Neural progenitor cell (in vitro differentiated cells): Measurements from ENCODE around the gene EPS8. TPM values are rescaled to one million over a fixed set of nuclear protein-coding genes. Genes with fewer than 3 reads are reported as not detected.
A peak's percentile ranks its signal among the peaks of the same experiment; 100 is the strongest.

Experiments used
- DNase-seq: peaks from one replicate; pipeline ENCODE4 v3.0.0-alpha.2; 2016; ENCODE audit warnings: low spot score
- H2AFZ ChIP-seq: fragments of 200-600 bp; sonication (generic); replicated peaks from 2 replicates; pipeline ENCODE4 v1.6.1; 2016; ENCODE audit warnings: antibody characterized with exemption
- H3F3A ChIP-seq: fragments of 200-600 bp; sonication (generic); 2 replicates; pipeline ENCODE4 v1.6.1; 2016; ENCODE audit warnings: antibody characterized with exemption, low read depth
- H3K27ac ChIP-seq: fragments of 200-600 bp; sonication (generic); 2 replicates; pipeline ENCODE4 v1.5.1; 2016; ENCODE audit warnings: mild to moderate bottlenecking
- H3K27me3 ChIP-seq: fragments of 200-600 bp; sonication (generic); 2 replicates; pipeline ENCODE4 v1.6.1; 2016; ENCODE audit warnings: mild to moderate bottlenecking, moderate library complexity
- H3K36me3 ChIP-seq: fragments of 200-600 bp; sonication (generic); 2 replicates; pipeline ENCODE4 v1.5.1; 2016
- H3K4me1 ChIP-seq: fragments of 200-600 bp; sonication (generic); 2 replicates; pipeline ENCODE4 v1.6.1; 2016; ENCODE audit warnings: mixed run types
- H3K4me2 ChIP-seq: fragments of 200-600 bp; sonication (generic); 2 replicates; pipeline ENCODE4 v1.6.1; 2016
- H3K4me3 ChIP-seq: fragments of 200-600 bp; sonication (generic); 2 replicates; pipeline ENCODE4 v1.5.1; 2016
- H3K79me2 ChIP-seq: fragments of 200-600 bp; sonication (generic); 2 replicates; pipeline ENCODE4 v1.6.1; 2016; ENCODE audit warnings: low read depth
- H3K9ac ChIP-seq: fragments of 200-600 bp; sonication (generic); 2 replicates; pipeline ENCODE4 v1.6.1; 2016
- H3K9me3 ChIP-seq: fragments of 200-600 bp; sonication (generic); 2 replicates; pipeline ENCODE4 v1.5.1; 2016; ENCODE audit warnings: low read depth
- H4K20me1 ChIP-seq: fragments of 200-600 bp; sonication (generic); 2 replicates; pipeline ENCODE4 v1.6.1; 2016; ENCODE audit warnings: low read depth
- H3K27ac Mint-ChIP-seq: 3 replicates; pipeline ENCODE4 v1.8.0; 2021; ENCODE audit warnings: mixed read lengths
- H3K27me3 Mint-ChIP-seq: 2 replicates; pipeline ENCODE4 v1.8.0; 2022; ENCODE audit warnings: low read depth, mild to moderate bottlenecking, inconsistent platforms, moderate library complexity, mixed read lengths; ENCODE audit not compliant: insufficient read depth
- H3K36me3 Mint-ChIP-seq: 3 replicates; pipeline ENCODE4 v1.8.0; 2021; ENCODE audit warnings: mixed read lengths
- H3K4me1 Mint-ChIP-seq: 3 replicates; pipeline ENCODE4 v1.8.0; 2021; ENCODE audit warnings: mixed read lengths
- H3K4me3 Mint-ChIP-seq: 3 replicates; pipeline ENCODE4 v1.8.0; 2021; ENCODE audit warnings: mild to moderate bottlenecking, moderate library complexity, mixed read lengths
- H3K9me3 Mint-ChIP-seq: 3 replicates; pipeline ENCODE4 v1.8.0; 2020; ENCODE audit warnings: mixed read lengths
- CTCF ChIP-seq: fragments of 200-600 bp; sonication (generic); IDR thresholded peaks from 2 replicates; pipeline ENCODE4 v1.5.1; 2017; ENCODE audit warnings: antibody characterized with exemption, mild to moderate bottlenecking
- EZH2 ChIP-seq: fragments of 200-600 bp; sonication (generic); IDR thresholded peaks from 2 replicates; pipeline ENCODE4 v1.6.1; 2017; ENCODE audit warnings: antibody characterized with exemption, mild to moderate bottlenecking, moderate library complexity
- EZH2phosphoT487 ChIP-seq: fragments of 200-600 bp; sonication (generic); IDR thresholded peaks from 2 replicates; pipeline ENCODE4 v1.6.1; 2017; ENCODE audit warnings: antibody characterized with exemption
- total RNA-seq: library from RNA; depleted of rRNA; stranded (reverse); fragments of >200 nt; gene quantifications from 2 replicates; pipeline ENCODE4 v1.2.3, GENCODE V29; 2015; ENCODE audit warnings: low replicate concordance

Gene EPS8
- total RNA-seq, 1 donor from 2014 or later = 17.0 TPM

- no peak for DNase-seq
- no peaks in the 10 kb centered on the region for H3K36me3 ChIP-seq
- Mint-ChIP-seq H3K4me1 (peaks cover 23% of the 10 kb centered on the region), H3K36me3 (peaks cover 2% of the 10 kb centered on the region), H3K9me3 (no peaks in the 10 kb centered on the region), H3K27ac (no peak overlapping the region), H3K4me3 (no peak overlapping the region), H3K27me3 (no peaks in the 10 kb centered on the region)
- no peak overlapping the region for H3K27ac ChIP-seq
- no peaks in the 10 kb centered on the region for H3K9me3 ChIP-seq
- no peak overlapping the region for H3K4me3 ChIP-seq
- no peak overlapping the region for H3K9ac ChIP-seq
- TF ChIP-seq CTCF (no peak), EZH2 (no peak), EZH2phosphoT487 (no peak)
- H3K4me2 ChIP-seq = no peak overlapping the region
- H4K20me1 ChIP-seq = no peaks in the 10 kb centered on the region
- no peaks in the 10 kb centered on the region for H3F3A ChIP-seq
- no peak overlapping the region for H2AFZ ChIP-seq
- H3K79me2 ChIP-seq = no peaks in the 10 kb centered on the region
- no peaks in the 10 kb centered on the region for H3K27me3 ChIP-seq
- peaks cover 10% of the 10 kb centered on the region for H3K4me1 ChIP-seq
Measured at GRCh38 chr12:15776532-15776931, 12.7 kb downstream of the EPS8 start.

- no peaks in the 10 kb centered on the region for H3K79me2 ChIP-seq
Measured at GRCh38 chr12:15774819-15775218, 14.4 kb downstream of the EPS8 start.

GRCh38 chr12:15772405-15773018 is 16.7 kb downstream of the EPS8 start:
- no peaks in the 10 kb centered on the region for H3K9me3 ChIP-seq
- Mint-ChIP-seq H3K27me3 (no peaks in the 10 kb centered on the region), H3K4me1 (peaks cover 16% of the 10 kb centered on the region), H3K27ac (no peak overlapping the region), H3K36me3 (peaks cover 2% of the 10 kb centered on the region), H3K4me3 (no peak overlapping the region), H3K9me3 (no peaks in the 10 kb centered on the region)
- peak; percentile 39 for DNase-seq
- H3K4me3 ChIP-seq = no peak overlapping the region
- TF ChIP-seq EZH2phosphoT487 (no peak), CTCF (peak; percentile 58), EZH2 (no peak)
- no peaks in the 10 kb centered on the region for H4K20me1 ChIP-seq
- no peak overlapping the region for H3K9ac ChIP-seq
- no peaks in the 10 kb centered on the region for H3K36me3 ChIP-seq
- no peaks in the 10 kb centered on the region for H3F3A ChIP-seq
- no peak overlapping the region for H3K4me2 ChIP-seq
- peaks cover 7% of the 10 kb centered on the region for H3K4me1 ChIP-seq
- H2AFZ ChIP-seq = no peak overlapping the region
- no peaks in the 10 kb centered on the region for H3K27me3 ChIP-seq
- no peaks in the 10 kb centered on the region for H3K79me2 ChIP-seq
- H3K27ac ChIP-seq = no peak overlapping the region

More at GRCh38 chr12:15774819-15775218, 14.4 kb downstream of the EPS8 start:
- peaks cover 21% of the 10 kb centered on the region for H3K4me1 Mint-ChIP-seq
- H3K27me3 ChIP-seq = no peaks in the 10 kb centered on the region
- no peak overlapping the region for H2AFZ ChIP-seq
- no peak overlapping the region for H3K9ac ChIP-seq
- no peak overlapping the region for H3K4me3 ChIP-seq
- peaks cover 7% of the 10 kb centered on the region for H3K4me1 ChIP-seq
- no peaks in the 10 kb centered on the region for H3K9me3 Mint-ChIP-seq
- H3K4me2 ChIP-seq = no peak overlapping the region
- peaks cover 1% of the 10 kb centered on the region for H3K36me3 Mint-ChIP-seq
- no peaks in the 10 kb centered on the region for H3K27me3 Mint-ChIP-seq
- no peaks in the 10 kb centered on the region for H3K9me3 ChIP-seq
- DNase-seq = no peak
- no peak overlapping the region for H3K27ac Mint-ChIP-seq
- H3K4me3 Mint-ChIP-seq = no peak overlapping the region
- H3K36me3 ChIP-seq = no peaks in the 10 kb centered on the region
- no peak overlapping the region for H3K27ac ChIP-seq
- H3F3A ChIP-seq = no peaks in the 10 kb centered on the region
- TF ChIP-seq EZH2 (no peak), CTCF (no peak), EZH2phosphoT487 (no peak)
- H4K20me1 ChIP-seq = no peaks in the 10 kb centered on the region
